Ascending aorta (tissue), 2 donors: ENCODE results near the gene RNF31. TPM values are rescaled to one million over a fixed set of nuclear protein-coding genes. Genes with fewer than 3 reads are reported as not detected.
A peak's percentile ranks its signal among the peaks of the same experiment; 100 is the strongest.

Experiments
- DNase-seq, 2 donors: peaks; one replicate each; pipeline ENCODE4 v3.0.0-alpha.2; 2019; ENCODE audit warnings: low spot score in 2 of 2
- H3K27ac ChIP-seq, 2 donors: fragments of 200-600 bp; sonication (generic); one replicate each; pipeline ENCODE4 v1.5.1; 2016 to 2017; ENCODE audit warnings: mild to moderate bottlenecking in 1 of 2
- H3K27me3 ChIP-seq: fragments of 200-600 bp; sonication (generic); one replicate; pipeline ENCODE4 v1.5.1; 2017
- H3K36me3 ChIP-seq, 2 donors: fragments of 200-600 bp; sonication (generic); one replicate each; pipeline ENCODE4 v1.5.1; 2016
- H3K4me1 ChIP-seq, 2 donors: fragments of 200-600 bp; sonication (generic); one replicate each; pipeline ENCODE4 v1.5.1; 2016 to 2017; ENCODE audit warnings: mild to moderate bottlenecking in 1 of 2
- H3K4me3 ChIP-seq, 2 donors: fragments of 200-600 bp; sonication (generic); one replicate each; pipeline ENCODE4 v1.5.1; 2016 to 2017; ENCODE audit warnings: mild to moderate bottlenecking in 1 of 2
- H3K9me3 ChIP-seq, 2 donors: fragments of 200-600 bp; sonication (generic); one replicate each; pipeline ENCODE4 v1.5.1; 2016
- intact Hi-C: fragments of 100-400 bp; cut with DNase I; formaldehyde crosslinking; loops from one replicate; pipeline ENCODE4 v1.15.1; 2023
- total RNA-seq: library from RNA; depleted of rRNA; stranded (reverse); fragments of >200 nt; gene quantifications from one replicate; pipeline ENCODE4 v1.1.0, GENCODE V29; 2016
- TF ChIP-seq, protein P1 (sequence below), 3 experiments: fragments of 200-600 bp in 2 of 3; fragments of 450-650 bp in 1 of 3; sonication (generic) in 2 of 3; IDR thresholded peaks; one replicate each; pipeline ENCODE4 v1.5.1; 2016 to 2019; ENCODE audit warnings: antibody characterized with exemption in 3 of 3, mild to moderate bottlenecking in 1 of 3, moderate library complexity in 1 of 3

The RNF31 gene
- total RNA-seq, 1 donor from 2014 or later: 182 TPM

DNA sequence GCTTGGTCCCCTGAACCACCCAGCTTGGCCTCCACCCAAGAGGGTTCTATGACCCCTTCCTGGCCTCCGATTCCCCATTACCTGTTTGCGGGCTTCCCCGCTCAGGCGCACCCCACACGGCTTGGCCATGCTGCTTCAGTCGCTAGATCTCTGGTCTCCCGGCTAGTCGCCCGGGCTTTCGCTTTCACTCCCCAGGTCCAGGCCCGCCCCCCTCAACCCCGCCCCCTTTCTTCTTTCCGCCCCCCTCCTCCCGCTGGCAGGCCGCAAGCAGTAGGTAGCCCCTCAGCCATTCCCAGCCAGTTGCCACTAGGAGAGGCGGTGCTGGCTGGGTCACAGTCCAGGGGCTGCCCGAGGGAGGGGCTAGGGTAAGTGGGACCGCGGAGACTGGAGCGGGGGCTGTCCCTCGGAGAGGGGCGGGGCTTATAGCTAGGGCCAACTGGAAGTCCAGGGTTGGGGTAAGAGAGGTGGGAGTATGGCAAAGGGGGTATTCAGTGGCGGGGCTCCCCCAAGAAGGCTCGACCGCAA, 783 bp upstream of the RNF31 start, which contains the start of gene PSME2:
TSS of gene PSME2 (minus strand) at position 158 of the 525 bp plus-strand sequence. CDS start at position 129, 29 bp downstream.
- Histone ChIP-seq H3K9me3 (no peaks in the 10 kb centered on the region), H3K27me3 (no peaks in the 10 kb centered on the region), H3K36me3 (peaks cover 22 to 27% of the 10 kb centered on the region in 2 donors), H3K4me3 (peak within 1 kb of the TSS; percentile 76 to 100), H3K4me1 (peaks cover 24 to 26% of the 10 kb centered on the region in 2 donors), H3K27ac (peak within 1 kb of the TSS; percentile 75 to 90)
- intact Hi-C loops: loop anchor here (2.0 to 10.0 kb wide), 4 partner anchors 42 to 842 kb away; partner anchors contain the start of genes BCL2L2, GMPR2, IPO4 and NEDD8
- peak; percentile 94 to 98 for DNase-seq
- TF ChIP-seq, protein P1, sequence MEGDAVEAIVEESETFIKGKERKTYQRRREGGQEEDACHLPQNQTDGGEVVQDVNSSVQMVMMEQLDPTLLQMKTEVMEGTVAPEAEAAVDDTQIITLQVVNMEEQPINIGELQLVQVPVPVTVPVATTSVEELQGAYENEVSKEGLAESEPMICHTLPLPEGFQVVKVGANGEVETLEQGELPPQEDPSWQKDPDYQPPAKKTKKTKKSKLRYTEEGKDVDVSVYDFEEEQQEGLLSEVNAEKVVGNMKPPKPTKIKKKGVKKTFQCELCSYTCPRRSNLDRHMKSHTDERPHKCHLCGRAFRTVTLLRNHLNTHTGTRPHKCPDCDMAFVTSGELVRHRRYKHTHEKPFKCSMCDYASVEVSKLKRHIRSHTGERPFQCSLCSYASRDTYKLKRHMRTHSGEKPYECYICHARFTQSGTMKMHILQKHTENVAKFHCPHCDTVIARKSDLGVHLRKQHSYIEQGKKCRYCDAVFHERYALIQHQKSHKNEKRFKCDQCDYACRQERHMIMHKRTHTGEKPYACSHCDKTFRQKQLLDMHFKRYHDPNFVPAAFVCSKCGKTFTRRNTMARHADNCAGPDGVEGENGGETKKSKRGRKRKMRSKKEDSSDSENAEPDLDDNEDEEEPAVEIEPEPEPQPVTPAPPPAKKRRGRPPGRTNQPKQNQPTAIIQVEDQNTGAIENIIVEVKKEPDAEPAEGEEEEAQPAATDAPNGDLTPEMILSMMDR (IDR thresholded peaks at IDR 0.05): no peak

DNA sequence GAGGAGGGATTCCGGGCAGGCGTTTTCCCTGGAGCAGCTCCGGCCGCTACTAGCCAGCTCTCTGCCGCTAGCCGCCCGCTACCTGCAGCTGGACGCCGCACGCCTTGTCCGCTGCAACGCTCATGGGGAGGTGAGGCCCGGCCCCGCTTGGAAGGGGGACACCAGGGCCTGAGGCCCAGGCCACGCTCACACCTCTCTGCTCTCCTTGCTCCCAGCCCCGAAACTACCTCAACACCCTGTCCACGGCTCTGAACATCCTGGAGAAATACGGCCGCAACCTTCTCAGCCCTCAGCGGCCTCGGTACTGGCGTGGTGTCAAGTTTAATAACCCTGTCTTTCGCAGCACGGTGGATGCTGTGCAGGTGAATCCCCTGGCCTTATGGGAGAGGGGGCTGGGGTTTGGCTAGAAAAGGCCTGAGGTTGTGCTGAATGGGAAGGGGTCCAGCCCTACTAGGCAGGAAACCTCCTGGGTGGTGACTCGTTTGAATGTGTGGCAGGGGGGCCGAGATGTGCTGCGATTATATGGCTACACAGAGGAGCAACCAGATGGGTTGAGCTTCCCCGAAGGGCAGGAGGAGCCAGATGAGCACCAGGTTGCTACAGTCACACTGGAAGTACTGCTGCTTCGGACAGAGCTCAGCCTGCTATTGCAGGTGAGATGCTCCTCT, 597 bp downstream of the RNF31 start:
- Histone ChIP-seq H3K36me3 (peaks cover 28 to 41% of the 10 kb centered on the region in 2 donors), H3K27me3 (no peaks in the 10 kb centered on the region), H3K4me3 (peak overlapping the region; percentile 76 to 100), H3K9me3 (no peaks in the 10 kb centered on the region), H3K4me1 (peaks cover 20 to 22% of the 10 kb centered on the region in 2 donors), H3K27ac (peak overlapping the region; percentile 75 to 90)
- TF ChIP-seq, protein P1 (IDR thresholded peaks at IDR 0.05): no peak
- peak in 1 of 2 donors; percentile 63 for DNase-seq
- intact Hi-C loops: loop anchor here (1.0 to 10.0 kb wide), 6 partner anchors 13 to 843 kb away; partner anchors contain the start of genes BCL2L2, GMPR2, IPO4 and IRF9

DNA sequence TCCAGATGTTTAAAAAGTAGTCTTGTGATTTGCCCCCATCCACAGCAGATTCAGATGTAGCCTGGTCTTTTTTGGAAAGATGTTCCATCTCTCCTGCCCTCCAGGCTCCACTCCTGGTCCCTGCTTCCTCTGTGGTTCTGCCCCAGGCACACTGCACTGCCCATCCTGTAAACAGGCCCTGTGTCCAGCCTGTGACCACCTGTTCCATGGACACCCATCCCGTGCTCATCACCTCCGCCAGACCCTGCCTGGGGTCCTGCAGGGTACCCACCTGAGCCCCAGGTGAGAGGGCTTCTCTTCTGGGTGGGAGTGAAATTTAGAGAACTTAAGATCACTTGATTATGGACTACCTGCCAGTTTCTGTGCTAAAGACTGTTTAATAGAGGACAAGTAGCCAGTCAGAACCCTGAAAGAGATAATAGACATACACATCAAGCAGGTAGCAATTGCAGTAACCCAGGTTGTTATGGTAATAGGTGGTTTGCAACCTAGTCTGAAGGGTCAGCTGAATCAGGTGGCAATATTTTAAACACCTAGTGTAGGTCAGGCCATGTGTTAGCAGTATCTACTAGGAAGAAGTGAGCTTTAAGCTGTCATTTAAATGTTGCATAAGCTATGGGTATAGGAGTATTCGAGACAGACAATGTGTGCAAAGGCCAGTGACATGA, 2.1 kb downstream of the RNF31 start:
- Histone ChIP-seq H3K27me3 (no peaks in the 10 kb centered on the region), H3K36me3 (peaks cover 32 to 55% of the 10 kb centered on the region in 2 donors), H3K4me1 (peaks cover 20 to 22% of the 10 kb centered on the region in 2 donors), H3K9me3 (no peaks in the 10 kb centered on the region), H3K27ac (no peak overlapping the region), H3K4me3 (no peak overlapping the region)
- no peak for DNase-seq
- intact Hi-C loops: loop anchor here (5.0 to 10.0 kb wide), 2 partner anchors 83 to 845 kb away; partner anchors contain the start of genes BCL2L2, GMPR2, NEDD8 and PPP1R3E
- TF ChIP-seq, protein P1 (IDR thresholded peaks at IDR 0.05): no peak

DNA sequence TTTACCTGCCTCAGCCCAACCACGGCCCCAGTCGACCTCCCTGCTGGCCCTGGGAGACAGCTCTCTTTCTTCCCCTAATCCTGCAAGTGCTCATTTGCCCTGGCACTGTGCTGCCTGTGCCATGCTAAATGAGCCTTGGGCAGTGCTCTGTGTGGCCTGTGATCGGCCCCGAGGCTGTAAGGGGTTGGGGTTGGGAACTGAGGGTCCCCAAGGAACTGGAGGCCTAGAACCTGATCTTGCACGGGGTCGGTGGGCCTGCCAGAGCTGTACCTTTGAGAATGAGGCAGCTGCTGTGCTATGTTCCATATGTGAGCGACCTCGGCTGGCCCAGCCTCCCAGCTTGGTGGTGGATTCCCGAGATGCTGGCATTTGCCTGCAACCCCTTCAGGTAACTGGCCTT, 2.8 kb downstream of the RNF31 start:
- no peak for DNase-seq
- intact Hi-C loops: no loop called here
- TF ChIP-seq, protein P1 (IDR thresholded peaks at IDR 0.05): no peak
- Histone ChIP-seq H3K4me3 (no peak overlapping the region), H3K9me3 (no peaks in the 10 kb centered on the region), H3K4me1 (peaks cover 18 to 22% of the 10 kb centered on the region in 2 donors), H3K27me3 (no peaks in the 10 kb centered on the region), H3K27ac (no peak overlapping the region), H3K36me3 (peaks cover 38 to 61% of the 10 kb centered on the region in 2 donors)

DNA sequence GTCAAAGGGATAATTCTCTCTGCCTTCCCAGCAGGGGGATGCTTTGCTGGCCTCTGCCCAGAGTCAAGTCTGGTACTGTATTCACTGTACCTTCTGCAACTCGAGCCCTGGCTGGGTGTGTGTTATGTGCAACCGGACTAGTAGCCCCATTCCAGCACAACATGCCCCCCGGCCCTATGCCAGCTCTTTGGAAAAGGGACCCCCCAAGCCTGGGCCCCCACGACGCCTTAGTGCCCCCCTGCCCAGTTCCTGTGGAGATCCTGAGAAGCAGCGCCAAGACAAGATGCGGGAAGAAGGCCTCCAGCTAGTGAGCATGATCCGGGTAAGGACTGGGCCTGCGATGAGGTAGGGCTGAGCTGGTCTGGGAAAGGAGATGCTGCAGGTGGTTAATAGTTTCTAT, 3.3 kb downstream of the RNF31 start:
- Histone ChIP-seq H3K4me3 (no peak overlapping the region), H3K9me3 (no peaks in the 10 kb centered on the region), H3K4me1 (peaks cover 14 to 17% of the 10 kb centered on the region in 2 donors), H3K36me3 (peaks cover 43 to 66% of the 10 kb centered on the region in 2 donors), H3K27me3 (no peaks in the 10 kb centered on the region), H3K27ac (no peak overlapping the region)
- no peak for DNase-seq
- TF ChIP-seq, protein P1 (IDR thresholded peaks at IDR 0.05): no peak
- intact Hi-C loops: no loop called here
